ENCODE data around the gene PDE7B.

PDE7B gene

GRCh38 chr6:135811170-135811569 lies 40.3 kb upstream of the PDE7B start:
- Histone ChIP-seq H3K27me3 (ENCODE audit: insufficient read depth, poor library complexity, severe bottlenecking) (no peaks in the 10 kb centered on the region), H3K4me3 (replicated peaks; ENCODE audit: insufficient read depth, low read length) (no peak overlapping the region), H3K27ac (replicated peaks) (no peak overlapping the region)
- TF ChIP-seq CTCF (IDR thresholded peaks at IDR 0.05; ENCODE audit: insufficient read depth, low read length), result no peak
- DNase-seq (ENCODE audit: low read depth in 1 of 2, low spot score in 1 of 2), result no peak

- no peaks in the 10 kb centered on the region for H3K27me3 ChIP-seq (ENCODE audit: insufficient read depth, poor library complexity, severe bottlenecking)
- H3K4me3 ChIP-seq (replicated peaks; ENCODE audit: insufficient read depth, low read length), result no peak overlapping the region
- no peak for DNase-seq (ENCODE audit: low read depth in 1 of 2, low spot score in 1 of 2)
- TF ChIP-seq POLR2AphosphoS5 (IDR thresholded peaks at IDR 0.05; ENCODE audit: low read depth) (no peak), CTCF (IDR thresholded peaks at IDR 0.05; ENCODE audit: insufficient read depth, low read length) (no peak), SPI1 (IDR thresholded peaks at IDR 0.05; ENCODE audit: borderline replicate concordance, low read depth) (no peak), REST (IDR thresholded peaks at IDR 0.05; ENCODE audit: insufficient replicate concordance, low read depth) (no peak), GABPA (IDR thresholded peaks at IDR 0.05; ENCODE audit: low read depth) (no peak)
- no peak overlapping the region for H3K27ac ChIP-seq (replicated peaks)
Measured at GRCh38 chr6:135811644-135812526, 39.6 kb upstream of the PDE7B start.

GRCh38 chr6:135813401-135813800 lies 38.1 kb upstream of the PDE7B start:
- Histone ChIP-seq H3K27me3 (ENCODE audit: insufficient read depth, poor library complexity, severe bottlenecking) (no peaks in the 10 kb centered on the region), H3K4me3 (replicated peaks; ENCODE audit: insufficient read depth, low read length) (no peak overlapping the region), H3K27ac (replicated peaks) (no peak overlapping the region)
- TF ChIP-seq GABPA (IDR thresholded peaks at IDR 0.05; ENCODE audit: low read depth) (no peak), REST (IDR thresholded peaks at IDR 0.05; ENCODE audit: insufficient replicate concordance, low read depth) (no peak), CTCF (IDR thresholded peaks at IDR 0.05; ENCODE audit: insufficient read depth, low read length) (no peak)
- no peak for DNase-seq (ENCODE audit: low read depth in 1 of 2, low spot score in 1 of 2)

- no peak overlapping the region for H3K4me3 ChIP-seq (replicated peaks; ENCODE audit: insufficient read depth, low read length)
- TF ChIP-seq SPI1 (IDR thresholded peaks at IDR 0.05; ENCODE audit: borderline replicate concordance, low read depth), result no peak
- TF ChIP-seq REST (IDR thresholded peaks at IDR 0.05; ENCODE audit: insufficient replicate concordance, low read depth), result no peak
- TF ChIP-seq GABPA (IDR thresholded peaks at IDR 0.05; ENCODE audit: low read depth), result no peak
- no peak for TF ChIP-seq CTCF (IDR thresholded peaks at IDR 0.05; ENCODE audit: insufficient read depth, low read length)
- no peak for TF ChIP-seq POLR2AphosphoS5 (IDR thresholded peaks at IDR 0.05; ENCODE audit: low read depth)
- no peak for DNase-seq (ENCODE audit: low read depth in 1 of 2, low spot score in 1 of 2)
- peaks cover 5% of the 10 kb centered on the region for H3K27me3 ChIP-seq (ENCODE audit: insufficient read depth, poor library complexity, severe bottlenecking)
- H3K27ac ChIP-seq (replicated peaks), result no peak overlapping the region
Measured at GRCh38 chr6:135814043-135814442, 37.5 kb upstream of the PDE7B start.
